Lower lobe of right lung (tissue), 2 donors: ENCODE measurements around the gene ZFHX3. TPM values are rescaled to one million over a fixed set of nuclear protein-coding genes. Genes with fewer than 3 reads are reported as not detected.

ENCODE experiments used
- ATAC-seq, 2 donors: fragments of 200-7000 bp; cut with Tn5 transposase; one replicate each; pipeline ENCODE4 v1.9.1; 2020 to 2022; ENCODE audit warnings: mild to moderate bottlenecking in 2 of 2, moderate library complexity in 2 of 2
- DNase-seq: peaks from one replicate; pipeline ENCODE4 v3.0.0-alpha.2; 2020
- H3K27ac ChIP-seq: fragments of 200-600 bp; one replicate; pipeline ENCODE4 v1.8.0; 2022
- H3K27me3 ChIP-seq: fragments of 200-600 bp; one replicate; pipeline ENCODE4 v1.8.0; 2022; ENCODE audit warnings: low read depth
- H3K36me3 ChIP-seq: fragments of 200-600 bp; one replicate; pipeline ENCODE4 v1.8.0; 2022; ENCODE audit warnings: mild to moderate bottlenecking
- H3K4me1 ChIP-seq: fragments of 200-600 bp; one replicate; pipeline ENCODE4 v1.8.0; 2022
- H3K4me3 ChIP-seq: fragments of 200-600 bp; one replicate; pipeline ENCODE4 v1.8.0; 2022; ENCODE audit warnings: mild to moderate bottlenecking
- H3K9me3 ChIP-seq: fragments of 200-600 bp; one replicate; pipeline ENCODE4 v1.8.0; 2022
- CTCF ChIP-seq: fragments of 200-600 bp; IDR thresholded peaks from one replicate; pipeline ENCODE4 v1.8.0; 2022; ENCODE audit warnings: antibody characterized with exemption, mild to moderate bottlenecking
- intact Hi-C: fragments of 100-400 bp; cut with DNase I; formaldehyde crosslinking; loops from one replicate; pipeline ENCODE4 v1.11.0; 2022
- total RNA-seq: library from RNA; stranded (reverse); fragmentation: NEBNext Ultra II Directional; extraction: Animal tissue kit (Norgen Biotek cat#: 25700); gene quantifications from one replicate; pipeline ENCODE4 v1.2.1, GENCODE V29; 2021
- donor health status: DM: no; HTN: yes; CAD: no; lungs with severe emphysema.

The ZFHX3 gene
- total RNA-seq, 1 donor from 2014 or later, result 29.3 TPM

GRCh38 chr16:73093146-73094144 lies 45.5 kb upstream of the ZFHX3 start:
- Histone ChIP-seq H3K9me3 (no peaks in the 10 kb centered on the region), H3K27me3 (no peaks in the 10 kb centered on the region), H3K27ac (no peak overlapping the region), H3K4me1 (no peaks in the 10 kb centered on the region), H3K4me3 (no peak overlapping the region), H3K36me3 (no peaks in the 10 kb centered on the region)
- DNase-seq, result no peak
- intact Hi-C loops, result no loop called here
- ATAC-seq, result no peak
- no peak for TF ChIP-seq CTCF

GRCh38 chr16:73092236-73092781 lies 44.4 kb upstream of the ZFHX3 start:
- no peak for ATAC-seq
- no peak for DNase-seq
- H3K4me1 ChIP-seq, result no peaks in the 10 kb centered on the region
- H3K36me3 ChIP-seq, result no peaks in the 10 kb centered on the region
- intact Hi-C loops, result no loop called here
- no peak for TF ChIP-seq CTCF
- H3K27me3 ChIP-seq, result no peaks in the 10 kb centered on the region
- H3K9me3 ChIP-seq, result no peaks in the 10 kb centered on the region
- no peak overlapping the region for H3K27ac ChIP-seq
- no peak overlapping the region for H3K4me3 ChIP-seq

GRCh38 chr16:73091174-73091573 lies 43.2 kb upstream of the ZFHX3 start:
- H3K9me3 ChIP-seq, result no peaks in the 10 kb centered on the region

GRCh38 chr16:73089420-73089819 lies 41.5 kb upstream of the ZFHX3 start:
- no peaks in the 10 kb centered on the region for H3K9me3 ChIP-seq
- H3K36me3 ChIP-seq, result no peaks in the 10 kb centered on the region
- H3K4me1 ChIP-seq, result no peaks in the 10 kb centered on the region
- no peak for DNase-seq
- no peaks in the 10 kb centered on the region for H3K27me3 ChIP-seq
- no peak for TF ChIP-seq CTCF
- intact Hi-C loops, result no loop called here
- H3K4me3 ChIP-seq, result no peak overlapping the region
- H3K27ac ChIP-seq, result no peak overlapping the region
- ATAC-seq, result no peak

More at GRCh38 chr16:73091174-73091573, 43.2 kb upstream of the ZFHX3 start:
- DNase-seq (no peak), ATAC-seq (no peak)
- Histone ChIP-seq H3K27me3 (no peaks in the 10 kb centered on the region), H3K4me3 (no peak overlapping the region), H3K36me3 (no peaks in the 10 kb centered on the region), H3K4me1 (no peaks in the 10 kb centered on the region), H3K27ac (no peak overlapping the region)
- TF ChIP-seq CTCF, result no peak
- intact Hi-C loops, result no loop called here

GRCh38 chr16:73086108-73086507 lies 38.2 kb upstream of the ZFHX3 start:
- no peaks in the 10 kb centered on the region for H3K4me1 ChIP-seq
- no peak overlapping the region for H3K4me3 ChIP-seq
- H3K9me3 ChIP-seq, result no peaks in the 10 kb centered on the region
- H3K27me3 ChIP-seq, result no peaks in the 10 kb centered on the region
- DNase-seq (no peak), ATAC-seq (peak; percentile 61 to 62)
- H3K27ac ChIP-seq, result no peak overlapping the region
- no peak for TF ChIP-seq CTCF
- no peaks in the 10 kb centered on the region for H3K36me3 ChIP-seq
- intact Hi-C loops, result no loop called here
